Neuronal stem cell (in vitro differentiated cells): ENCODE measurements around the gene TPCN2.

ENCODE experiments used
- DNase-seq: peaks from one replicate; pipeline ENCODE4 v3.0.0-alpha.2; 2013; ENCODE audit warnings: low spot score
- H2AFZ ChIP-seq: one replicate; pipeline ENCODE4 v1.6.1; 2013; ENCODE audit warnings: mild to moderate bottlenecking, low read length, inconsistent platforms
- H2AK5ac ChIP-seq: 2 replicates; pipeline ENCODE4 v1.6.1; 2013; ENCODE audit warnings: low read depth, mild to moderate bottlenecking, inconsistent platforms, low read length, moderate library complexity, mixed read lengths
- H2BK120ac ChIP-seq: 2 replicates; pipeline ENCODE4 v1.6.1; 2013; ENCODE audit warnings: low read depth, mild to moderate bottlenecking, inconsistent platforms, low read length, moderate library complexity, mixed read lengths
- H2BK12ac ChIP-seq: one replicate; pipeline ENCODE4 v1.6.1; 2013; ENCODE audit warnings: low read length, inconsistent platforms
- H2BK15ac ChIP-seq: 2 replicates; pipeline ENCODE4 v1.6.1; 2013; ENCODE audit warnings: mild to moderate bottlenecking, low read length, inconsistent platforms, mixed read lengths
- H2BK5ac ChIP-seq: one replicate; pipeline ENCODE4 v1.6.1; 2013; ENCODE audit warnings: inconsistent platforms, mild to moderate bottlenecking, low read length, moderate library complexity
- H3K14ac ChIP-seq: one replicate; pipeline ENCODE4 v1.6.1; 2013; ENCODE audit warnings: low read length, inconsistent platforms
- H3K18ac ChIP-seq: 2 replicates; pipeline ENCODE4 v1.6.1; 2013; ENCODE audit warnings: low read length, inconsistent platforms
- H3K23ac ChIP-seq: 2 replicates; pipeline ENCODE4 v1.6.1; 2013; ENCODE audit warnings: low read depth, mild to moderate bottlenecking, mixed read lengths, low read length, inconsistent platforms; ENCODE audit not compliant: poor library complexity
- H3K27ac ChIP-seq: replicated peaks from 3 replicates; pipeline ENCODE4 v1.5.1; 2013; ENCODE audit warnings: low read length, inconsistent platforms
- H3K27me3 ChIP-seq, 3 experiments: 2 replicates each; pipeline ENCODE4 v1.6.1; 2013; ENCODE audit warnings: low read length in 3 of 3, mild to moderate bottlenecking in 2 of 3, inconsistent platforms in 1 of 3, low read depth in 1 of 3, mixed read lengths in 1 of 3, moderate library complexity in 1 of 3; ENCODE audit not compliant: control insufficient read depth in 3 of 3, insufficient read depth in 3 of 3
- H3K36me3 ChIP-seq, 2 donors: replicated peaks in 1 of 2; 2 replicates each; pipeline ENCODE4 v1.6.1; 2013; ENCODE audit warnings: low read length in 2 of 2; ENCODE audit not compliant: control insufficient read depth in 2 of 2, insufficient read depth in 2 of 2
- H3K4ac ChIP-seq: 2 replicates; pipeline ENCODE4 v1.6.1; 2013; ENCODE audit warnings: inconsistent platforms, mild to moderate bottlenecking, low read length, moderate library complexity
- H3K4me1 ChIP-seq, 2 donors: 1 replicate in 1 of 2; 2 replicates in 1 of 2; pipeline ENCODE4 v1.6.1; 2013; ENCODE audit warnings: low read length in 2 of 2, low read depth in 1 of 2; ENCODE audit not compliant: control insufficient read depth in 2 of 2, insufficient read depth in 1 of 2
- H3K4me2 ChIP-seq: one replicate; pipeline ENCODE4 v1.6.1; 2013; ENCODE audit warnings: mild to moderate bottlenecking, low read length, inconsistent platforms; ENCODE audit not compliant: insufficient read depth, poor library complexity, severe bottlenecking
- H3K4me3 ChIP-seq, 2 donors: 2 replicates each; pipeline ENCODE4 v1.5.1; 2013; ENCODE audit warnings: low read length in 2 of 2, mild to moderate bottlenecking in 2 of 2, inconsistent platforms in 1 of 2, moderate library complexity in 1 of 2
- H3K79me1 ChIP-seq: one replicate; pipeline ENCODE4 v1.6.1; 2013; ENCODE audit warnings: low read depth, mild to moderate bottlenecking, inconsistent platforms, low read length, moderate library complexity
- H3K9ac ChIP-seq: one replicate; pipeline ENCODE4 v1.6.1; 2013; ENCODE audit warnings: mild to moderate bottlenecking, low read depth, low read length, inconsistent platforms; ENCODE audit not compliant: poor library complexity
- H3K9me3 ChIP-seq, 2 donors: replicated peaks in 1 of 2; 2 replicates each; pipeline versions ENCODE3 to v1.6.1; 2013; ENCODE audit warnings: low read length in 2 of 2, mild to moderate bottlenecking in 2 of 2, inconsistent platforms in 1 of 2, low read depth in 1 of 2, mixed read lengths in 1 of 2, moderate library complexity in 1 of 2; ENCODE audit not compliant: control insufficient read depth in 2 of 2, insufficient read depth in 1 of 2
- H4K8ac ChIP-seq: one replicate; pipeline ENCODE4 v1.6.1; 2013; ENCODE audit warnings: low read depth, mild to moderate bottlenecking, inconsistent platforms, low read length, moderate library complexity
- H4K91ac ChIP-seq: one replicate; pipeline ENCODE4 v1.6.1; 2013; ENCODE audit warnings: low read length, low read depth, mild to moderate bottlenecking, inconsistent platforms; ENCODE audit not compliant: poor library complexity
- WGBS, 2 donors: extraction: QIAGEN DNeasy Blood & Tissue Kit; methylation state at CpG; one replicate each; pipeline ENCODE4 v1.1.7; 2013; ENCODE audit warnings: missing lambda C conversion rate in 2 of 2, mixed read lengths in 1 of 2; ENCODE audit not compliant: insufficient read length in 2 of 2, insufficient replicate concordance in 1 of 2; ENCODE audit errors: extremely low coverage in 2 of 2; 5-methylcytosine and 5-hydroxymethylcytosine counted together

The TPCN2 gene

DNA sequence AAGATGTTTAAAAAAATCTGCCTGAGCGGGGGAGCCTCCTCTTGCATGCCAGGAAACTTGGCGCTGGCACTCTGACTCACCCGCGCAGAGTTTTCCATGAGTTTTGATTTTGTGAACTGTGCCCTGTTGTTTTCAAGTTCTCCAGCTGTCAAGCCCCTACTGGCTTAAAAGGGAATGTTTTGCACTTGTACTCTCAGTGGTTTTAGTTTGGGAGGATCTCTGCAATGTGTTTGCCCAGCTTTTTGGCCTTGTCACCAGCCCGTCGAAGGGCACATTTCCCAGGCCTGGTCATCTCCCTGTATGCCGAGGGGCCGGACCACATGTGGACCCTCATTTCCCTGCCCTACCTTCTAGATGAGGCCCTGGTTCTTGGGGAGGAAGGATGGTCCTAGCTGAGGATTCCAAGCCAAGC lies 47.9 kb upstream of the TPCN2 start:
- H2AK5ac ChIP-seq, result no peak overlapping the region
- no peak overlapping the region for H2AFZ ChIP-seq
- H3K36me3 ChIP-seq, result no peaks in the 10 kb centered on the region
- peaks cover 0 to 36% (median 0%) of the 10 kb centered on the region in 3 experiments for H3K27me3 ChIP-seq
- H3K4me2 ChIP-seq, result no peak overlapping the region
- no peak overlapping the region for H4K8ac ChIP-seq
- H4K91ac ChIP-seq, result no peak overlapping the region
- no peak for DNase-seq
- H3K4me1 ChIP-seq, result no peaks in the 10 kb centered on the region
- no peaks in the 10 kb centered on the region for H3K9me3 ChIP-seq
- WGBS, 2 donors, result no CpG with 5 or more reads among the region's 8 CpGs
- no peak overlapping the region for H3K18ac ChIP-seq
- H3K27ac ChIP-seq, result no peak overlapping the region
- no peak overlapping the region for H3K4me3 ChIP-seq
- H2BK120ac ChIP-seq, result no peak overlapping the region
- no peak overlapping the region for H3K4ac ChIP-seq
- no peak overlapping the region for H2BK12ac ChIP-seq
- H2BK5ac ChIP-seq, result no peak overlapping the region
- no peak overlapping the region for H2BK15ac ChIP-seq
- H3K14ac ChIP-seq, result no peak overlapping the region
- no peaks in the 10 kb centered on the region for H3K79me1 ChIP-seq
- H3K23ac ChIP-seq, result no peak overlapping the region
- H3K9ac ChIP-seq, result no peak overlapping the region

GRCh38 chr11:69001243-69002081 lies 47.3 kb upstream of the TPCN2 start:
- Histone ChIP-seq H3K23ac (no peak overlapping the region), H3K4me2 (no peak overlapping the region), H4K91ac (no peak overlapping the region), H3K14ac (no peak overlapping the region), H3K4me1 (no peaks in the 10 kb centered on the region), H2BK12ac (peak overlapping the region; percentile 33), H2AFZ (no peak overlapping the region), H3K36me3 (no peaks in the 10 kb centered on the region), H3K18ac (no peak overlapping the region), H2BK5ac (no peak overlapping the region), H3K9me3 (no peaks in the 10 kb centered on the region), H4K8ac (no peak overlapping the region), H3K4me3 (no peak overlapping the region), H2AK5ac (no peak overlapping the region), H3K27ac (no peak overlapping the region), H3K79me1 (no peaks in the 10 kb centered on the region), H3K4ac (no peak overlapping the region), H3K9ac (peak overlapping the region; percentile 38), H2BK15ac (no peak overlapping the region), H2BK120ac (no peak overlapping the region), H3K27me3 (peaks cover 0 to 36% (median 0%) of the 10 kb centered on the region in 3 experiments)
- no CpG with 5 or more reads among the region's 23 CpGs for WGBS, 2 donors
- DNase-seq, result no peak

- Histone ChIP-seq H3K18ac (no peak overlapping the region), H3K27me3 (peaks cover 0 to 40% (median 0%) of the 10 kb centered on the region in 3 experiments), H3K4me3 (no peak overlapping the region), H4K91ac (no peak overlapping the region), H3K79me1 (no peaks in the 10 kb centered on the region), H3K9me3 (peaks cover 0 to 2% of the 10 kb centered on the region in 2 donors), H2BK120ac (no peak overlapping the region), H3K27ac (no peak overlapping the region), H2BK15ac (no peak overlapping the region), H3K14ac (no peak overlapping the region), H3K4me2 (no peak overlapping the region), H4K8ac (no peak overlapping the region), H2BK12ac (no peak overlapping the region), H3K36me3 (no peaks in the 10 kb centered on the region), H3K4me1 (peaks cover 0 to 2% of the 10 kb centered on the region in 2 donors), H2AFZ (no peak overlapping the region), H2BK5ac (no peak overlapping the region), H3K23ac (no peak overlapping the region), H2AK5ac (no peak overlapping the region), H3K4ac (no peak overlapping the region), H3K9ac (no peak overlapping the region)
- no peak for DNase-seq
- WGBS, 2 donors, result no CpG with 5 or more reads among the region's 6 CpGs
Observed at GRCh38 chr11:69002110-69002569, 46.6 kb upstream of the TPCN2 start.

- H3K4me3 ChIP-seq, result no peak overlapping the region
- no peak overlapping the region for H2BK120ac ChIP-seq
- peaks cover 0 to 2% of the 10 kb centered on the region in 2 donors for H3K9me3 ChIP-seq
- peak overlapping the region; percentile 46 for H2AK5ac ChIP-seq
- H3K27ac ChIP-seq, result no peak overlapping the region
- H2BK12ac ChIP-seq, result no peak overlapping the region
- no peak overlapping the region for H3K4ac ChIP-seq
- H3K36me3 ChIP-seq, result no peaks in the 10 kb centered on the region
- no peak overlapping the region for H4K91ac ChIP-seq
- peaks cover 0 to 42% (median 0%) of the 10 kb centered on the region in 3 experiments for H3K27me3 ChIP-seq
- no peak overlapping the region for H3K9ac ChIP-seq
- no CpG with 5 or more reads among the region's 13 CpGs for WGBS, 2 donors
- no peak overlapping the region for H2BK15ac ChIP-seq
- DNase-seq, result no peak
- no peak overlapping the region for H2BK5ac ChIP-seq
- no peak overlapping the region for H4K8ac ChIP-seq
- H3K23ac ChIP-seq, result no peak overlapping the region
- H2AFZ ChIP-seq, result no peak overlapping the region
- H3K14ac ChIP-seq, result no peak overlapping the region
- no peaks in the 10 kb centered on the region for H3K79me1 ChIP-seq
- peaks cover 0 to 2% of the 10 kb centered on the region in 2 donors for H3K4me1 ChIP-seq
- peak overlapping the region; percentile 29 for H3K18ac ChIP-seq
- no peak overlapping the region for H3K4me2 ChIP-seq
Observed at GRCh38 chr11:69002570-69003231, 46.0 kb upstream of the TPCN2 start.
